Neural crest cell (in vitro differentiated cells): ENCODE results near the gene CCDC85C. TPM values are rescaled to one million over a fixed set of nuclear protein-coding genes. Genes with fewer than 3 reads are reported as not detected.

ENCODE experiments used
- DNase-seq: peaks from one replicate; pipeline ENCODE4 v3.0.0; 2021; ENCODE audit warnings: low read depth, mixed read lengths, low spot score
- H3K27ac Mint-ChIP-seq: one replicate; pipeline ENCODE4 v1.8.0; 2021; ENCODE audit warnings: mild to moderate bottlenecking, mixed read lengths; ENCODE audit not compliant: unreplicated experiment
- H3K27me3 Mint-ChIP-seq: 2 replicates; pipeline ENCODE4 v1.8.0; 2021; ENCODE audit warnings: low read depth, mild to moderate bottlenecking, mixed read lengths
- H3K36me3 Mint-ChIP-seq: 2 replicates; pipeline ENCODE4 v1.8.0; 2021; ENCODE audit warnings: low read depth, mild to moderate bottlenecking, mixed read lengths
- H3K4me1 Mint-ChIP-seq: 2 replicates; pipeline ENCODE4 v1.8.0; 2021; ENCODE audit warnings: mixed read lengths
- H3K4me3 Mint-ChIP-seq: one replicate; pipeline ENCODE4 v1.8.0; 2021; ENCODE audit warnings: mild to moderate bottlenecking, mixed read lengths
- H3K9me3 Mint-ChIP-seq: 2 replicates; pipeline ENCODE4 v1.8.0; 2021; ENCODE audit warnings: mixed read lengths
- total RNA-seq: library from RNA; stranded (reverse); gene quantifications from 2 replicates; pipeline ENCODE4 v1.2.1, GENCODE V29; 2021
- TF ChIP-seq, protein P1 (sequence below): fragments of 200-600 bp; sonication (generic); conservative IDR thresholded peaks from 2 replicates; pipeline ENCODE4 v1.5.0; 2021; ENCODE audit warnings: antibody characterized with exemption, mild to moderate bottlenecking

Gene CCDC85C
- total RNA-seq, 1 donor from 2014 or later, result 31.4 TPM

GRCh38 chr14:99562856-99563748 is 40.9 kb downstream of the CCDC85C start:
- TF ChIP-seq, protein P1, sequence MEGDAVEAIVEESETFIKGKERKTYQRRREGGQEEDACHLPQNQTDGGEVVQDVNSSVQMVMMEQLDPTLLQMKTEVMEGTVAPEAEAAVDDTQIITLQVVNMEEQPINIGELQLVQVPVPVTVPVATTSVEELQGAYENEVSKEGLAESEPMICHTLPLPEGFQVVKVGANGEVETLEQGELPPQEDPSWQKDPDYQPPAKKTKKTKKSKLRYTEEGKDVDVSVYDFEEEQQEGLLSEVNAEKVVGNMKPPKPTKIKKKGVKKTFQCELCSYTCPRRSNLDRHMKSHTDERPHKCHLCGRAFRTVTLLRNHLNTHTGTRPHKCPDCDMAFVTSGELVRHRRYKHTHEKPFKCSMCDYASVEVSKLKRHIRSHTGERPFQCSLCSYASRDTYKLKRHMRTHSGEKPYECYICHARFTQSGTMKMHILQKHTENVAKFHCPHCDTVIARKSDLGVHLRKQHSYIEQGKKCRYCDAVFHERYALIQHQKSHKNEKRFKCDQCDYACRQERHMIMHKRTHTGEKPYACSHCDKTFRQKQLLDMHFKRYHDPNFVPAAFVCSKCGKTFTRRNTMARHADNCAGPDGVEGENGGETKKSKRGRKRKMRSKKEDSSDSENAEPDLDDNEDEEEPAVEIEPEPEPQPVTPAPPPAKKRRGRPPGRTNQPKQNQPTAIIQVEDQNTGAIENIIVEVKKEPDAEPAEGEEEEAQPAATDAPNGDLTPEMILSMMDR, result peak; percentile 61
- DNase-seq, result peak; percentile 82
- Mint-ChIP-seq H3K4me3 (peak overlapping the region; percentile 75), H3K9me3 (no peaks in the 10 kb centered on the region), H3K27me3 (peaks cover 2% of the 10 kb centered on the region), H3K4me1 (peaks cover 43% of the 10 kb centered on the region), H3K27ac (peak overlapping the region; percentile 98), H3K36me3 (no peaks in the 10 kb centered on the region)

DNA sequence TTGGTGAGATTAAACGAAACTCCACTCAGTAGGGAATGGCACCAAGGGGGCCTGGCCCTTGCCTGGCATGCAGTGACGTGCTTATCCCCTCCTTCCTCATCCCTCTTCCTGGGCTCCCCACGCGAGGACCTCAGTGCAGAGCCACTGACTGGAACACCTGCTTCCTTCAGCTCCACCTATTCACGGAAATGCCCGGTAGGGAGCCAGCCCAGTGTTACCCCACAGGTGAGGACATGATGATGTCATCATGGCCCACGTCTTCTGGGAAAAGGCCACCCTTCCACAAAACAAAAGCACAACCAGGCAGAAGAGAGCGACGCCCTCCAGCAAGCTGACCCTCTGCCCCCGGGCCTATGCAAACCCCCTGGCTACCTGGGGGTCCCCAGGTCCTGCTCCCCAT is 42.1 kb downstream of the CCDC85C start:
- DNase-seq, result no peak
- no peaks in the 10 kb centered on the region for H3K9me3 Mint-ChIP-seq
- H3K36me3 Mint-ChIP-seq, result no peaks in the 10 kb centered on the region
- no peak overlapping the region for H3K27ac Mint-ChIP-seq
- TF ChIP-seq, protein P1, result no peak
- H3K27me3 Mint-ChIP-seq, result no peaks in the 10 kb centered on the region
- H3K4me3 Mint-ChIP-seq, result no peak overlapping the region
- peaks cover 40% of the 10 kb centered on the region for H3K4me1 Mint-ChIP-seq

DNA sequence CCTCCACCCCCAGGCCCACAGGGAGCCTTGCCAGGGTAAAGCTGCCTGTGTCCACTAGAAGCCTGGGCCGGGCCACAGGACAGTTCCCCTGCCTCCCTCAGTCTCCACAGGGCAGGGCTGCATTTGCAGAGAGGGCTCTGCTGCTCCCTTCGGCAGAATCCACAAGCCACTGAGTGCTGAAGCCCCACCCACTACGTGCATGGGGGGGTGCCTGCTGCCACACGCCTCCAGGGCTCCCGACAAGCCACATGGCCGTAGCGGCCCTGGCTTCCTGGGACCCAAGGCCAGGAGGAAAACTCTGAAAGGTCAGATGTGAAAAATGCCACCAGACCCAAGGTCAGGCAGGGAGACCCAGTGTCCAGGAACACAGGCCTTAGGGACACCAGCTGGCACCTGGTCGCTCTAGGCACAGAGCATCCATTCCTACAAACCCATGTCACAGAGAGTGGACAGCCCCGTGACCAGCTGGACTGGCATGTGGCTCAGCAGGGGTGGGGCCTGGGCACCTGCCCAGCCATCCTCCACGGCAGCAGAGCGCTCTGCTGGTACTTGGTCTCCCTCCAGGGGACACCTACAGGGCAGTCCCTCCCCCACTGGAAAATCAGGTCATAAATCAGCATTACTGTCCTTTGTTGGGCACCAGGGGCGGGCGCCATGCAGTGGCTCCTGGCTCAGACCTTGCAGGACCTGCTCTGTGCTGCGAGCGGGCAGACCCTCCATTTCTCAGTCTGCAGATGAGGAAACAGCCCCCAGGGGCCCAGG is 42.9 kb downstream of the CCDC85C start:
- Mint-ChIP-seq H3K4me1 (peaks cover 39% of the 10 kb centered on the region), H3K27me3 (no peaks in the 10 kb centered on the region), H3K4me3 (no peak overlapping the region), H3K9me3 (no peaks in the 10 kb centered on the region), H3K27ac (peak overlapping the region; percentile 35), H3K36me3 (no peaks in the 10 kb centered on the region)
- TF ChIP-seq, protein P1, result no peak
- DNase-seq, result no peak

DNA sequence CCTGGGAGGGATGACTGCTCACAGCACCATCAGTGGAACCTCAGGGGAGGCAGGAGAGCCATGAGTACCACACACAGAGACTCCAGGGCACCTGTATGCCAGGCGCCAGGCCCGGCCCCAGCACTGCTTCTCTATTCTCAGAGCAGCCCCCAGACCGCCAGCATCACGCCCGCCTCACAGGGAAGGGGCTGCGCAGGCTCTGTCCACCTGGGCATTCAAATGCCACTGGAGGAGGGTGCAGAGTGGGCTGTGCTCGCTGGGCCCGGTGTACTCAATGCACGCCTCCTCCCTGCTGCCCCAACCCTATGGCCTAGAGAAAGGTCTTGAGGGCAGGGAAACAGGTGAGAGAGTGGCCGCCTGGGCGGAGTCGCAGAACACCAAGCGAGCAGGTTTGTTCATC is 43.6 kb downstream of the CCDC85C start:
- TF ChIP-seq, protein P1, result no peak
- no peaks in the 10 kb centered on the region for H3K27me3 Mint-ChIP-seq
- no peak overlapping the region for H3K27ac Mint-ChIP-seq
- H3K4me1 Mint-ChIP-seq, result peaks cover 38% of the 10 kb centered on the region
- no peak overlapping the region for H3K4me3 Mint-ChIP-seq
- DNase-seq, result no peak
- H3K9me3 Mint-ChIP-seq, result no peaks in the 10 kb centered on the region
- no peaks in the 10 kb centered on the region for H3K36me3 Mint-ChIP-seq

DNA sequence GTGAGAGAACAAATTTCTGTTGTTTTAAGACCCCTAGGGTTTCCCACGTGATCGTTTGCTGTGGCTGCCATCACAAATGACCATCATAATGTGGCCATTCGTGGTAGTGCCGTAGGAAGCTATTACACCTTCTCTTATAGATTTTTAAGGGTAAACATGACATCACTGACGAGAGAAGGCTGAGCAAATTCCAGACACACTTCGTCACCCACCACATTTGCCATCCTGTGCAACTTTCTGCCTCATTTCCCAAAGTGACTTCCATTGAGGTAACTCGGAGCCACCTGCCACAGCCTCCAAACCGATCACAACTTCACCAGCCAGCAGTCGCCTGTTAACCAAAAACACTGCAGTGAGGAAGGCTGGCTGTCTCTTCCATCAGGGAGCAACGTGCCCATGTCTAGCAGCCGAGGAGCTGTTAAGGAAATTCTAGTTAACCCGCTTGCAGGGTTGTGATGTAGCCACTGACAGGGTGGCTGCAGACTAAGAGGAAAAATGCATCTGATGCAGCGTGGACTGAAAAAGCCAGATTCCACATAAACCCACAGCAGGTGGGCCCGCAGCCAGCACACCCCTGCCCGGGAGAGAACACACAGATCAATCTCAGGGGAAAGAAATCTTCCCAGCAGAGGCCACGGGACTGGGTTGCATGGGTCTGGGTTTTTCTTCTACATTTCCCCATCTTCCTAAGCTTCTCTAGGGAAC is 44.6 kb downstream of the CCDC85C start:
- Mint-ChIP-seq H3K4me3 (no peak overlapping the region), H3K36me3 (no peaks in the 10 kb centered on the region), H3K9me3 (no peaks in the 10 kb centered on the region), H3K27ac (no peak overlapping the region), H3K27me3 (no peaks in the 10 kb centered on the region), H3K4me1 (peaks cover 30% of the 10 kb centered on the region)
- TF ChIP-seq, protein P1, result no peak
- DNase-seq, result no peak
